H9 (cell line): ENCODE results near the gene EGFR. TPM values are rescaled to one million over a fixed set of nuclear protein-coding genes. Genes with fewer than 3 reads are reported as not detected.

Experiments
- DNase-seq: peaks from one replicate; pipeline ENCODE4 v3.0.0-alpha.2; 2017
- H2AFZ ChIP-seq: one replicate; pipeline ENCODE4 v1.6.1; 2013; ENCODE audit warnings: mild to moderate bottlenecking, low read length, control low read depth, moderate library complexity
- H2AK5ac ChIP-seq: 2 replicates; pipeline ENCODE4 v1.6.1; 2013; ENCODE audit warnings: low read length, control low read depth, mixed read lengths; ENCODE audit not compliant: insufficient read length
- H2BK120ac ChIP-seq: one replicate; pipeline ENCODE4 v1.6.1; 2013; ENCODE audit warnings: low read depth, mild to moderate bottlenecking, low read length, control low read depth, inconsistent platforms; ENCODE audit not compliant: poor library complexity, severe bottlenecking
- H2BK12ac ChIP-seq: 2 replicates; pipeline ENCODE4 v1.6.1; 2013; ENCODE audit warnings: low read length, control low read depth, mixed read lengths, low read depth; ENCODE audit not compliant: insufficient read length
- H2BK15ac ChIP-seq: 2 replicates; pipeline ENCODE4 v1.6.1; 2013; ENCODE audit warnings: low read depth, low read length, control low read depth
- H2BK20ac ChIP-seq: one replicate; pipeline ENCODE4 v1.6.1; 2013; ENCODE audit warnings: low read depth, mild to moderate bottlenecking, low read length, control low read depth, inconsistent platforms; ENCODE audit not compliant: poor library complexity, severe bottlenecking
- H2BK5ac ChIP-seq: 2 replicates; pipeline ENCODE4 v1.6.1; 2013; ENCODE audit warnings: low read length, control low read depth, mixed read lengths; ENCODE audit not compliant: insufficient read length
- H3K14ac ChIP-seq: 2 replicates; pipeline ENCODE4 v1.6.1; 2013; ENCODE audit warnings: low read length, control low read depth; ENCODE audit not compliant: insufficient read depth
- H3K18ac ChIP-seq: 2 replicates; pipeline ENCODE4 v1.6.1; 2013; ENCODE audit warnings: low read depth, mild to moderate bottlenecking, mixed read lengths, low read length, control low read depth; ENCODE audit not compliant: insufficient read length
- H3K23ac ChIP-seq: 2 replicates; pipeline ENCODE4 v1.6.1; 2013; ENCODE audit warnings: low read length, control low read depth, mixed read lengths, low read depth; ENCODE audit not compliant: insufficient read length
- H3K23me2 ChIP-seq: 2 replicates; pipeline ENCODE4 v1.6.1; 2013; ENCODE audit warnings: low read depth, mild to moderate bottlenecking, mixed read lengths, low read length, control low read depth; ENCODE audit not compliant: insufficient read length, poor library complexity, severe bottlenecking
- H3K27ac ChIP-seq: 2 replicates; pipeline ENCODE4 v1.5.1; 2013; ENCODE audit warnings: low read length, control low read depth, mixed read lengths, low read depth; ENCODE audit not compliant: insufficient read length
- H3K27me3 ChIP-seq: 2 replicates; pipeline ENCODE4 v1.6.1; 2013; ENCODE audit warnings: low read length, control low read depth, inconsistent platforms; ENCODE audit not compliant: insufficient read depth
- H3K4ac ChIP-seq: 2 replicates; pipeline ENCODE4 v1.6.1; 2013; ENCODE audit warnings: low read depth, mild to moderate bottlenecking, control low read depth, inconsistent platforms, low read length, moderate library complexity
- H3K4me1 ChIP-seq: 2 replicates; pipeline ENCODE4 v1.6.1; 2013; ENCODE audit warnings: low read length, control low read depth, inconsistent platforms; ENCODE audit not compliant: insufficient read depth
- H3K4me2 ChIP-seq: 2 replicates; pipeline ENCODE4 v1.6.1; 2013; ENCODE audit warnings: low read length, control low read depth, mixed read lengths; ENCODE audit not compliant: insufficient read length, insufficient read depth
- H3K56ac ChIP-seq: 2 replicates; pipeline ENCODE4 v1.6.1; 2013; ENCODE audit warnings: low read depth, mild to moderate bottlenecking, mixed read lengths, low read length, control low read depth; ENCODE audit not compliant: insufficient read length
- H3K79me1 ChIP-seq: 2 replicates; pipeline ENCODE4 v1.6.1; 2013; ENCODE audit warnings: low read depth, mild to moderate bottlenecking, moderate library complexity, low read length, control low read depth, inconsistent platforms; ENCODE audit not compliant: insufficient read depth, poor library complexity, severe bottlenecking
- H3K79me2 ChIP-seq: 2 replicates; pipeline ENCODE4 v1.6.1; 2013; ENCODE audit warnings: low read length, control low read depth, inconsistent platforms; ENCODE audit not compliant: insufficient read depth
- H3K9ac ChIP-seq: 2 replicates; pipeline ENCODE4 v1.6.1; 2013; ENCODE audit warnings: low read length, control low read depth, mixed read lengths; ENCODE audit not compliant: insufficient read length; ENCODE audit errors: extremely low read depth
- H3K9me3 ChIP-seq: one replicate; pipeline ENCODE4 v1.6.1; 2013; ENCODE audit warnings: low read depth, low read length, inconsistent platforms; ENCODE audit not compliant: control insufficient read depth
- H3T11ph ChIP-seq: one replicate; pipeline ENCODE4 v1.6.1; 2013; ENCODE audit warnings: mild to moderate bottlenecking, low read length, control low read depth, inconsistent platforms
- H4K20me1 ChIP-seq: one replicate; pipeline ENCODE4 v1.6.1; 2013; ENCODE audit not compliant: control insufficient read depth, insufficient read length, insufficient read depth
- H4K5ac ChIP-seq: 2 replicates; pipeline ENCODE4 v1.6.1; 2013; ENCODE audit warnings: low read depth, mild to moderate bottlenecking, mixed read lengths, low read length, control low read depth; ENCODE audit not compliant: insufficient read length
- H4K8ac ChIP-seq: replicated peaks from 2 replicates; pipeline ENCODE4 v1.6.1; 2013; ENCODE audit warnings: low read length, control low read depth, mixed read lengths, low read depth; ENCODE audit not compliant: insufficient read length
- H4K91ac ChIP-seq: 2 replicates; pipeline ENCODE4 v1.6.1; 2013; ENCODE audit warnings: low read depth, mild to moderate bottlenecking, moderate library complexity, mixed read lengths, low read length, control low read depth; ENCODE audit not compliant: insufficient read length
- H3K27ac Mint-ChIP-seq, 3 experiments: 2 replicates in 2 of 3; 3 replicates in 1 of 3; pipeline ENCODE4 v1.8.0; 2020 to 2021; ENCODE audit warnings: mixed read lengths in 3 of 3, mild to moderate bottlenecking in 1 of 3, moderate library complexity in 1 of 3
- H3K27me3 Mint-ChIP-seq: 2 replicates; pipeline ENCODE4 v1.8.0; 2021; ENCODE audit warnings: low read depth, mild to moderate bottlenecking, moderate library complexity, mixed read lengths
- H3K36me3 Mint-ChIP-seq, 3 experiments: 2 replicates in 2 of 3; 3 replicates in 1 of 3; pipeline ENCODE4 v1.8.0; 2020 to 2021; ENCODE audit warnings: low read depth in 3 of 3, mixed read lengths in 3 of 3; ENCODE audit not compliant: insufficient read depth in 1 of 3
- H3K4me1 Mint-ChIP-seq, 2 experiments: 2 replicates each; pipeline ENCODE4 v1.8.0; 2020; ENCODE audit warnings: mixed read lengths in 2 of 2
- H3K4me3 Mint-ChIP-seq, 2 experiments: 2 replicates in 1 of 2; 3 replicates in 1 of 2; pipeline ENCODE4 v1.8.0; 2020 to 2021; ENCODE audit warnings: mild to moderate bottlenecking in 2 of 2, mixed read lengths in 2 of 2, moderate library complexity in 1 of 2
- H3K9me3 Mint-ChIP-seq, 2 experiments: 2 replicates in 1 of 2; 3 replicates in 1 of 2; pipeline ENCODE4 v1.8.0; 2020; ENCODE audit warnings: mild to moderate bottlenecking in 2 of 2, mixed read lengths in 2 of 2, moderate library complexity in 1 of 2
- CTCF ChIP-seq: fragments of 200-600 bp; sonication (generic); conservative IDR thresholded peaks from 3 replicates; pipeline ENCODE4 v1.8.0; 2021; ENCODE audit warnings: antibody characterized with exemption, mild to moderate bottlenecking
- WGBS: extraction: QIAGEN DNeasy Blood & Tissue Kit; methylation state at CpG from one replicate; pipeline ENCODE4 v1.1.7; 2013; ENCODE audit warnings: missing lambda C conversion rate, low lambda C conversion rate, mixed read lengths; ENCODE audit not compliant: insufficient read length; ENCODE audit errors: extremely low coverage; 5-methylcytosine and 5-hydroxymethylcytosine counted together
- total RNA-seq: library from RNA; stranded (reverse); gene quantifications from 2 replicates; pipeline ENCODE4 v1.2.1, GENCODE V29; 2021

Gene EGFR
- total RNA-seq, 1 experiment from 2014 or later = 3.3 TPM

GRCh38 chr7:55050281-55050680 is 31.5 kb downstream of the EGFR start:
- Histone ChIP-seq H3K23me2 (no peaks in the 10 kb centered on the region), H4K20me1 (no peaks in the 10 kb centered on the region), H3K14ac (no peak overlapping the region), H3K9me3 (no peaks in the 10 kb centered on the region), H4K8ac (no peak overlapping the region), H2BK5ac (no peak overlapping the region), H3K4ac (no peak overlapping the region), H3K27ac (no peak overlapping the region), H2BK20ac (no peak overlapping the region), H2AFZ (no peak overlapping the region), H3K56ac (no peak overlapping the region), H3K27me3 (no peaks in the 10 kb centered on the region), H2BK12ac (no peak overlapping the region), H3K79me2 (no peaks in the 10 kb centered on the region), H3K4me2 (no peak overlapping the region), H3K23ac (no peak overlapping the region), H3K9ac (no peak overlapping the region), H3K4me1 (no peaks in the 10 kb centered on the region), H3T11ph (no peak overlapping the region), H2BK15ac (no peak overlapping the region), H3K79me1 (no peaks in the 10 kb centered on the region), H4K91ac (no peak overlapping the region), H4K5ac (no peak overlapping the region), H3K18ac (no peak overlapping the region), H2AK5ac (no peak overlapping the region), H2BK120ac (no peak overlapping the region)
- TF ChIP-seq CTCF = no peak
- Mint-ChIP-seq H3K4me3 (no peak overlapping the region), H3K27ac (no peak overlapping the region), H3K36me3 (no peaks in the 10 kb centered on the region), H3K4me1 (peaks cover 6 to 9% of the 10 kb centered on the region in 2 experiments; a peak in 3 of 4 replicates), H3K9me3 (no peaks in the 10 kb centered on the region), H3K27me3 (no peaks in the 10 kb centered on the region; the same call in 1 of the 2 replicates)
- DNase-seq = no peak
- no CpG with 5 or more reads among the region's 5 CpGs for WGBS
